B cell (primary cell): Measurements from ENCODE around the gene UCMA.

Experiments used
- EZH2 ChIP-seq: IDR thresholded peaks from 2 replicates; pipeline ENCODE4 v1.6.1; 2012; ENCODE audit warnings: borderline replicate concordance, low read depth, mild to moderate bottlenecking, moderate library complexity, low read length; ENCODE audit not compliant: insufficient read depth, poor library complexity, severe bottlenecking
- TF ChIP-seq, protein P1 (sequence below): fragments of 200-600 bp; IDR thresholded peaks from one replicate; pipeline ENCODE4 v1.8.0; 2022; ENCODE audit warnings: antibody characterized with exemption, mild to moderate bottlenecking

DNA sequence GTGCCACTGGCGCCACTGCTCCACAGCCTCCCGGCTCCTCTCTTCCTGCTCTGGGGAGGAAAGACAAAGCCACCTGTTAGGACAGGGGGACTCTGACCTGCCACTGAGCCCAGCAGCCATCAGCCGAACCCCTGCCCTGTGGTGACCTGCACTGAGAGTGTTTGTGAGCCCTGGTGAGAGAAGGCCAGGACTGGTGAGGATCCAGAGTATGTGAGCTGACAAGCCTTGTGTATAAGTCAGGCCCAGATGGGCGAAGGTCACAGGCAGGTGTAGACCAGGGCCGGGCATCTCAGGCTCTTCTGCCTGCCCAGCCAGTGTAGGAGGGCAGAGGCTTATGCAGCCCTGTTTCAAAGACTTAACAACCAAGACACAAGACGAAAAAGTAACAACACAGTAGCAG is 12.0 kb downstream of the UCMA start:
- TF ChIP-seq, protein P1, sequence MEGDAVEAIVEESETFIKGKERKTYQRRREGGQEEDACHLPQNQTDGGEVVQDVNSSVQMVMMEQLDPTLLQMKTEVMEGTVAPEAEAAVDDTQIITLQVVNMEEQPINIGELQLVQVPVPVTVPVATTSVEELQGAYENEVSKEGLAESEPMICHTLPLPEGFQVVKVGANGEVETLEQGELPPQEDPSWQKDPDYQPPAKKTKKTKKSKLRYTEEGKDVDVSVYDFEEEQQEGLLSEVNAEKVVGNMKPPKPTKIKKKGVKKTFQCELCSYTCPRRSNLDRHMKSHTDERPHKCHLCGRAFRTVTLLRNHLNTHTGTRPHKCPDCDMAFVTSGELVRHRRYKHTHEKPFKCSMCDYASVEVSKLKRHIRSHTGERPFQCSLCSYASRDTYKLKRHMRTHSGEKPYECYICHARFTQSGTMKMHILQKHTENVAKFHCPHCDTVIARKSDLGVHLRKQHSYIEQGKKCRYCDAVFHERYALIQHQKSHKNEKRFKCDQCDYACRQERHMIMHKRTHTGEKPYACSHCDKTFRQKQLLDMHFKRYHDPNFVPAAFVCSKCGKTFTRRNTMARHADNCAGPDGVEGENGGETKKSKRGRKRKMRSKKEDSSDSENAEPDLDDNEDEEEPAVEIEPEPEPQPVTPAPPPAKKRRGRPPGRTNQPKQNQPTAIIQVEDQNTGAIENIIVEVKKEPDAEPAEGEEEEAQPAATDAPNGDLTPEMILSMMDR = no peak
- no peak for TF ChIP-seq EZH2
